ENCODE results near the gene CCDC149.

The CCDC149 gene

GRCh38 chr4:24937176-24937916 is 24.5 kb upstream of the CCDC149 start:
- TF ChIP-seq CTCF (IDR thresholded peaks at IDR 0.05; ENCODE audit: borderline replicate concordance, insufficient read depth, low read depth, low read length), result no peak
- H3K4me3 ChIP-seq (ENCODE audit: low read depth, low read length), result no peak overlapping the region

GRCh38 chr4:24935856-24936255 is 23.0 kb upstream of the CCDC149 start:
- no peak overlapping the region for H3K4me3 ChIP-seq (ENCODE audit: low read depth, low read length)
- no peak for TF ChIP-seq CTCF (IDR thresholded peaks at IDR 0.05; ENCODE audit: borderline replicate concordance, insufficient read depth, low read depth, low read length)

- H3K4me3 ChIP-seq (ENCODE audit: low read depth, low read length), result no peak overlapping the region
- TF ChIP-seq CTCF (IDR thresholded peaks at IDR 0.05; ENCODE audit: borderline replicate concordance, insufficient read depth, low read depth, low read length), result no peak
Measured at GRCh38 chr4:24934311-24934710, 21.5 kb upstream of the CCDC149 start.

GRCh38 chr4:24933684-24934275 is 20.9 kb upstream of the CCDC149 start:
- TF ChIP-seq CTCF (IDR thresholded peaks at IDR 0.05; ENCODE audit: borderline replicate concordance, insufficient read depth, low read depth, low read length), result no peak
- H3K4me3 ChIP-seq (ENCODE audit: low read depth, low read length), result no peak overlapping the region

GRCh38 chr4:24932515-24933225 is 19.8 kb upstream of the CCDC149 start:
- TF ChIP-seq CTCF (IDR thresholded peaks at IDR 0.05; ENCODE audit: borderline replicate concordance, insufficient read depth, low read depth, low read length), result no peak
- H3K4me3 ChIP-seq (ENCODE audit: low read depth, low read length), result no peak overlapping the region

GRCh38 chr4:24930151-24930550 is 17.3 kb upstream of the CCDC149 start:
- H3K4me3 ChIP-seq (ENCODE audit: low read depth, low read length), result no peak overlapping the region
- no peak for TF ChIP-seq CTCF (IDR thresholded peaks at IDR 0.05; ENCODE audit: borderline replicate concordance, insufficient read depth, low read depth, low read length)
